GM10266 (cell line): ENCODE measurements around the gene IMMP2L.

Source experiments
- DNase-seq: peaks from one replicate; pipeline ENCODE4 v3.0.0; 2012; ENCODE audit errors: extremely low spot score
- TF ChIP-seq, protein P1 (sequence below): IDR thresholded peaks from 2 replicates; pipeline ENCODE4 v1.5.1; 2012; ENCODE audit warnings: mild to moderate bottlenecking, low read depth; ENCODE audit not compliant: control insufficient read depth, insufficient read depth; ENCODE audit errors: missing control alignments

The IMMP2L gene

DNA sequence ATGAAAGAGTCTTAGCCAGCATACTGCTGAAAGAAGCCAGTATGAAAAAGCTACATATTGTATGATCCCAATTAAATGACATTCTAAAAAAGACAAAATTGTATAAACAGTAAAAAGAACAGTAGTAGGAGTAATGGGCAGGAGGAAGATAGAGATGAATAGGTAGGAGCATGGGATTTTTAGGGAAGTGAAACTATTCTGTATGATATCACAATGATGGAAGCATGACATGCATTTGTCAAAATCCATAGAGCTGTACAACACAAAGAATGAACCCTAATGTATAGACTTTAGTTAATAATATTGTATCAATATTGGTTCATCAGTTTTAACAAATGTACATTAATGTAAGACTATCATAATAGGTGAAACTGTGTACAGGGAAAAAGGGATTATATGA lies 147.9 kb downstream of the IMMP2L start:
- DNase-seq: no peak
- TF ChIP-seq, protein P1, sequence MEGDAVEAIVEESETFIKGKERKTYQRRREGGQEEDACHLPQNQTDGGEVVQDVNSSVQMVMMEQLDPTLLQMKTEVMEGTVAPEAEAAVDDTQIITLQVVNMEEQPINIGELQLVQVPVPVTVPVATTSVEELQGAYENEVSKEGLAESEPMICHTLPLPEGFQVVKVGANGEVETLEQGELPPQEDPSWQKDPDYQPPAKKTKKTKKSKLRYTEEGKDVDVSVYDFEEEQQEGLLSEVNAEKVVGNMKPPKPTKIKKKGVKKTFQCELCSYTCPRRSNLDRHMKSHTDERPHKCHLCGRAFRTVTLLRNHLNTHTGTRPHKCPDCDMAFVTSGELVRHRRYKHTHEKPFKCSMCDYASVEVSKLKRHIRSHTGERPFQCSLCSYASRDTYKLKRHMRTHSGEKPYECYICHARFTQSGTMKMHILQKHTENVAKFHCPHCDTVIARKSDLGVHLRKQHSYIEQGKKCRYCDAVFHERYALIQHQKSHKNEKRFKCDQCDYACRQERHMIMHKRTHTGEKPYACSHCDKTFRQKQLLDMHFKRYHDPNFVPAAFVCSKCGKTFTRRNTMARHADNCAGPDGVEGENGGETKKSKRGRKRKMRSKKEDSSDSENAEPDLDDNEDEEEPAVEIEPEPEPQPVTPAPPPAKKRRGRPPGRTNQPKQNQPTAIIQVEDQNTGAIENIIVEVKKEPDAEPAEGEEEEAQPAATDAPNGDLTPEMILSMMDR: no peak

DNA sequence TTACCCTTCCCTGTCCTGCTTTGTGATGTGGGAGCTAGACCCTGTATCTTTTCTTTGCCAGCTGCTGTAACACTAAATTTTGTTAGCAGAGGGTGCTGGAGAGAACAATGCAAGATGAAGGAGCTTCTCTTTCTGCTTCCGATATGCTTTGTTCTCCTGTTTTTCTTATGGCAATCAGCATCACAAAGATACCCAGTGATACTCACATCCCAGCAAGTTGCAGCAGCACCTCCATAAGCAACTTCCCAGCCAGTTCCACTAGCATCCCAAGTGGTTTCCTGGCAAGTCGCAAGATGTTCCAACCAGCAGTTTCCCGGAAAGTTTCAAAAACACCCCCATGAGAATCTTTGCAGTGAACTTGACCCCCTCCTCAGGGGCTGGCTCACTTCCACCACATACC lies 148.6 kb downstream of the IMMP2L start:
- no peak for DNase-seq
- TF ChIP-seq, protein P1: no peak

DNA sequence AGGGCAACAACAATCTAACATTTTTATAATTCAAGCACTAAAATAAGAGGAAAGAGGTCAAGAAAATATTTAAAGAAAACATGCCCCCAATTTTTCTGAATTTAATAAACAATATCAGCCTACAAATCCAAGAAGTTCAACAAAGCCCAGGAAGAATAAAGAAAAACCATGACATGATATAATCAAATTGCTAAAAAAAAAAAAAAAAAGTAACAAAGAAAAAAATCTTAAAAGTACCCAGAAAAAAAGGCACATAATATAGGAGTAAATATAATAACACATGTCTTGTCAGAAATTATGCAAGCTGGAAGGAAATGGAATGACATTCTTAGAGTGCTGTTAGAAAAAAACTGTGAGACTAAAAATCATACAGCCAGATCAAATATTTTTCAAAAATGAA lies 151.4 kb downstream of the IMMP2L start:
- TF ChIP-seq, protein P1: no peak
- DNase-seq: no peak

DNA sequence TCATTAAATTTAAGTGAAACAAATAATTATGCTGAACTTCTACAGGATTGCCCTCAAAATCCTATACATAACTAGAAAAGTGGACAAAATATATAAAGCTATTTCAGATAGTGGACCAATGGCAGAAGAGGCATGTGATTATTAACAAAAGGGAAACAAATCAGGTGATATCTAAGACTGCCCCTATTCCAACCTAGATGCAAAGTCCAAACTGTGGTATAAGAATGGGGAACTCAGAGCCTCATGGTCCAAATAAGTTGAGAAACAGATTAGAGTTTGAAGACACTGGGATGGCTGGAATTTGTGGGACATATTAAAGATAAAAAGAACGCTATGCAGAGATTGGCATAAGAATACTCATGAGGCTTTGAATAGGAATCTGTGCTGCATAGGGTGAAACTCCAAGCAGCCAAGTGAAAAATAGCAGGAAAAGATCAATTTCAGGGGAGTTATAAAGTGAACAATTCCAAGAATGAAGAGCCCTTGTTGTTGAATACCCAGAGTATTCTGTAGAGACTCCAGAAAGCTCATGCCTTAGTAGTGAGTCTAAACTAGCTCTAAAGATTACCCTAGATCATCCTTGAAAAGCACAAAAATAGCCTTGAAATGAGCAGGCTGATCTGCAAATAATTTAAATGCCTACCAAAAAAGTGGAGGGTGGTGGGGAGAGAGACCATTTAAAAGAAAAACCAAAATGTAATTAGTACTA lies 152.4 kb downstream of the IMMP2L start:
- no peak for DNase-seq
- TF ChIP-seq, protein P1: no peak

DNA sequence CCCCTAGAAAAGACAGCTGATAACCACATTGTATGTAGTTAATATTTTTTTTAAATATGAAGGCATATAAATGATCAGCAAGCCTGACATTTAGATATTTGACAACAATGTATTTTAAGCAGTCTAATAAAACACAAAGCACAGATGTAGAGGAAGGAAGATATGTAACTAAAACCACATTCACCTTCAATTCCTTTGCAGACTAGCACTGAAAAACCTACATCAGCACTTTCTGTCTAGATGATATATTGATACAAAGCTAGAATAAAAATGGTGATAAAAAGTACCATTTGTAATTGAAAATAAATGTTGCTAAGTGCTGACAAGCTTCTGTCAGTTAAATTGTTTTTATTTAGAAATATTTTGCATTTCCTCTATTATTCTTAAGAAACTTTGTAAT lies 153.6 kb downstream of the IMMP2L start:
- TF ChIP-seq, protein P1: no peak
- DNase-seq: no peak

DNA sequence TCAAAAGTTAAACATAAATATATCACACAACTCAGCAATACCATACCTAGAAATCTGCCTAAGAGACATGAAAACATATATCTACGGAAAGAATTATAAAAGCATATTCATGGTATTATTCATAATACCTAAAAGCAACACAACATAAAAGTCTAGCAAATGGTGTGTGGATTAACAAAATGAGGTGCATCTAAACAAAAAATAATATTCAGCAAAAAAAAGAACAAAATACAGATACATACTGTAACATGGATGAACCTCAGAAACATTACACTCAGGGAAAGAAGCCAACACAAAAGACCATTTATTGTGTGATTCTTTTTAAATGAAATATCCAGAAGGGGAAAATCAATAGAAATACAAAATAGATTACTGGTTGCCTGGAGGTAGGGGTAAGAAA lies 155.0 kb downstream of the IMMP2L start:
- no peak for DNase-seq
- TF ChIP-seq, protein P1: no peak

DNA sequence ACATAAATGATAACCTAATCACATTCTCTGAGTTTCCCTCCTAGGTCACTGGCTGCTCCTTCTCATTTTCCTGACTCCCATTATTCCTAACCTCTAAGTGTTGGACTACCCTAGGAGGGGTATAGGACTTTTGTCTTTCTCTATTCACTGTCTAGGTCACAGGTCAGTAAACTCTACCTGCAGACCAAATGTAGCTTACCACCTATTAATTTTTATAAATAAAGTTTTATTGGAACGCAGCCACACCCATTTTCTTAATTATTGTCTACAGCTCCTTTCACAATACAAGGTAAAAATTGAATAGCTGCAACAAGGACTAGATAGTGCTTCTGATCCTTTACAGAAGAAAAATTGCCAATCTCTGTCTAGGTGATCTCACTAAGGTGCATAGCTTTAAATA lies 156.7 kb downstream of the IMMP2L start:
- DNase-seq: no peak
- TF ChIP-seq, protein P1: no peak
